GM18498 (cell line): Measurements from ENCODE around the gene PDGFA.

Experiments
- ATAC-seq: cut with Tn5 transposase; IDR thresholded peaks from one replicate; pipeline ENCODE4 v1.9.1; 2021; ENCODE audit warnings: mild to moderate bottlenecking, moderate library complexity; ENCODE audit not compliant: unreplicated experiment

The PDGFA gene

GRCh38 chr7:537911-538634 is 18.4 kb upstream of the PDGFA start:
- ATAC-seq = no peak

DNA sequence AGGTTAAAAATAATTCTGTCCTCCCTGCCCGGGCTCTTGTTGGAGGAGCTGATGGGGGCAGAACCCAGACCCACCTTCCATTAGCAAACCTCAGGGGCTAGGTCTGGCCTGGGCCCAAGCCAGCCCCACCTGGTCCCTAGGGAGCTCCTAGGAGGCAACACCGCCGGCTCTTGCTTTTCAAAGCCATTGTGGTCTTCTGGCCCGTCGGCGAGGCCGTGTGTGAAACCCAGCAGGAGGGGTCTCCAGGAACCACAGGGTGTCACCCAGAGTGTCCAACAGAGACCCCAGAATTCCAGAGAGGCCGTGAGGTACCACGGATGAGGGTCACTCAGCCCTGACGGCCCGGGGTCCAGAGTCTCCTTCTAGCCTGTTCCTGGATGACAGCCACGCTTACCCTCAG is 16.6 kb upstream of the PDGFA start:
- ATAC-seq = no peak

- ATAC-seq = no peak
These were observed 15.3 kb upstream of the PDGFA start for GRCh38 chr7:534959-535358.

GRCh38 chr7:534075-534474 is 14.4 kb upstream of the PDGFA start:
- ATAC-seq = no peak

GRCh38 chr7:533266-533665 is 13.6 kb upstream of the PDGFA start:
- ATAC-seq = no peak

DNA sequence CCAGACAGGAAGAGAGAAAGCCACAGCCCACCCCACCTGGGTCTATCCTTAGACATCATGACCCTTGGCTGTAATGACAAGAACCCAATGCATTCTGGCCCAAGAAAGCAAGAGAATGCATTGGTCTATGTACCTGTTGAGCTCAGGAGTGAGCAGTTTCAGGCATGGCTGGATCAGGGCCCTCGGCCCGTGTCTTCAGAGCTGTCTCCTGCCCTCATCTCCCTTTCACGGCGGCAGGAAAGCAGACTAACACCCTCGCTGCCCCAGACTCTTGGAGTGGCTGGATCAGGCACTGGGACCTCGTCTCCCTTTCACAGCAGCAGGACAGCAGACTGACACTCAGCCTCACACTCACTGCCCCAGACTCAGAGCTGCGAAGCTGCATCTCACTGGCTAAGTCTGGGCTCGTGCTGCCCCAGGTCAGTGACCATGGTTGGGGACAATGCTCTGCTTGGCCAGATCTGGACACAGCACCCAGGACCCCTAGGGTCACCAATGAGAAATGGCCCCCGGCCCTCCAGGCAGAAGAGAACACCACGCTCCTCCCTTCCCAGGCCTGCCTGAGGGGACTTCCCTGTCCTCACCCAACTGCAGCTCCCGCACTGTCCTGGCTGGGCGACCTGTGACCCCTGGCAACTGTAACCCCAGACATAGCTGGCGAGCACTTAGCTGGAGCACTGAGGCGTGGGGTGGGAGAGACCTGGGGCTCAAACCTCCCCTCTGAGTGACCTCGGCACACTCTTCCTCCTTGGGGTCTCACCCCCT is 12.9 kb upstream of the PDGFA start:
- no peak for ATAC-seq

- no peak for ATAC-seq
These were observed 12.1 kb upstream of the PDGFA start for GRCh38 chr7:531777-532176.

DNA sequence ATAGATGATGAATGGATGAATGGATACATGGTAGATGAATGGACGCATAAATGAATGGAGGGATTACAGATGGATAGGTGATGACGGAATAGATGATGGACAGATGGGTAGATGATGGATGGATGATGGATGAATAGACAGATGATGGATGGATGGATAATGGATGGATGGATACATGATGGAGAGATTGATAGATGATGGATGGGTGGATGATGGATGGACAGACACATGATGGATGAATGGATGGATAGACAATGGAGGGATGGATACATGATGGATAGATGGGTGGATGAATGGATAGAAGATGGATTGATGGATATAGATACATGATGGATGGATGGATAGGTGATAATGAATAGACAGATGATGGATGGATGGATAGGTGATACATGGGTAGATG is 8.8 kb upstream of the PDGFA start:
- no peak for ATAC-seq

DNA sequence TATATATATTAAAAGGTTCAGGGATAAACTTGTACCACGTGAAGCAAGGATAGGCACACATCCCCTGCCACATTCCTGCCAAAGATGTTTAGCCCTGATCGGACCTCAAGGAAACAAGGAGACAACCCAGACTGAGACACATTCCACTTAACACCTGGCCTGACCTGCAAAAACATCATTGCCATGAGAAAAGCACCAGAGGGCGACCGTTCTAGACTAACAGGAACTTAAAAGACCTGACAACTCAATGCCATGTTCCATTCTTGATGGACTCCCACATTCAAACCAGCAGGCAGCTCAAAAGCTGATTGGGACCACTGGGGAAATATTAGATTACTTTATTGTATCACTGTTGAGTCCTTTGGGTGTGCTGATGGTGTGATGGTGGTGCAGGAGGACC is 8.1 kb upstream of the PDGFA start:
- ATAC-seq = no peak

GRCh38 chr7:526460-527034 is 6.9 kb upstream of the PDGFA start:
- no peak for ATAC-seq

- no peak for ATAC-seq
These were observed 6.1 kb upstream of the PDGFA start for GRCh38 chr7:525740-526139.

- no peak for ATAC-seq
These were observed 5.2 kb upstream of the PDGFA start for GRCh38 chr7:524800-525199.

GRCh38 chr7:523347-524336 is 4.0 kb upstream of the PDGFA start:
- ATAC-seq = no peak

GRCh38 chr7:522951-523314 is 3.3 kb upstream of the PDGFA start:
- no peak for ATAC-seq

- ATAC-seq = no peak
These were observed 2.7 kb upstream of the PDGFA start for GRCh38 chr7:522071-522950.

DNA sequence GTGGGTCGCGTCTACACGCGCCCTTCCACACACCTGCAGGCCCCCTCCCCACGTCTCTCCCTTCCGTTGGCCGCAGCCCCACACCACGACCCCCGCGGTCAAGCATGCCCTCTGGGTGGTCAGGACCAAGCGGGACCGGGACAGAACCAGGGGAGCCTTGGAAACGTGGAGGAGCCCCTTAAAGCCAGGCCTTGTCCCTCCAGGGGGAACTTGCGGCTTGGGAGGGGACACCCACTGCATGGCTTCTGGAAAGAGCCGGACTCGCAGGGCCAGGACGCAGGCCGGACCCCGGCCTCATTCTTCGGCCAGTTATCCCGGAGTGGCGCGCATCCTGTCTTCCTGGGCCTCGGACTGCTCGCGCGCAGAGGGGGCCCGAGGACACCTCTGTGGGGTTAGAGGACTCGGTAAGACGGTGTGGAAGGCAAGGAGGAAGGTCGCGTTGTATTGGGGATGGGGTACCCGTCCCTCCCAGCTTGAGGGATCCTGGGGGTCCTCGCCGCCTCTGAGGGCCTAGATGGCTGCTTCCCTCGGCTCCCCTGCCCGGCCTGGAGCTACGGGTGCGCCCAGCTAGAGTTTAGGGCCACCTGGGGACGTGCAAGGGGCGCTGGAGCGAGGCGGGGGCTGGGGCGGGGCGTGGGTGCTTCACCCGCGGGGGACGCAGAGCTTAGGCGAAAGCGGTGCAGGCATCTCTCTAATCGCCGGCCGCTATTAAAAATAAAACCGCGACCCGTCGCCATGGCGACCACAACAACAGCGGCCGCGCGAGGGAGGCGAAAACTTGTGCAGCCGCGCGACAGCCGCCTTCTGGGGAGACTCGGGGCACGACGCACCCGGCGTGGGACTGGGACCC is 1.8 kb upstream of the PDGFA start:
- no peak for ATAC-seq

DNA sequence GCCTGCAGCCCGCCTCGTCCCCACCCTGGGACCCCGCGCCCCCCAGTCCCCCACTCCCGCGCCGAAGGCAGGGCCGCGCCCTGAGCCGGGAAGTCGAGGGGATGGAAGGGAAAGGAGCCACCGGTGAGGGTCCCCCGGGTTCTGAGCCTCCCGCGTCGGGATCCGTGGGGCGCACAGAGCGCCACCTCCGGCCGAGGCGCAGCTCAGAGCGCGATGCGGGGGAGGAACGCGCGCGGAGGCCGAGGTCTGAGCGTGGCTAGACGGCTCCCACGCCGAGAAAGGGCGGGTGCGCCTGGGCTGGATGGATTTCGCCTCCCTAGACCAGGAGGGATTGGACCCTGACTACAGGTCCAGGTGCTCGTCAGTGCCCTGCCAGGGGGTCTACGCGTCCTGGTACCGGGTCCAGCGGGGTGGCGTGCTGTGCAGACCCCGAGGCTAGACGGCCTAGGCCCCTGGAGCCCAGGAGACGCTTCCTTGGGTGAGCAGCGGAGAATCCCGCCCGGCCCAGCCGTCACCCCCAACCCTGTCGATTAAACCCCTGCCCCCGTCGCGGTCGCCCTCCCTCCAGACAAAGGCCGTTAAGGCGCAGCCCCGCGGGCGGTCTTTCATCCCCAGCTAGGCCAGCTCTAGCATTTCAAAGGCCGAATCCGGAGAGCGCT is 986 bp upstream of the PDGFA start:
- ATAC-seq = no peak

DNA sequence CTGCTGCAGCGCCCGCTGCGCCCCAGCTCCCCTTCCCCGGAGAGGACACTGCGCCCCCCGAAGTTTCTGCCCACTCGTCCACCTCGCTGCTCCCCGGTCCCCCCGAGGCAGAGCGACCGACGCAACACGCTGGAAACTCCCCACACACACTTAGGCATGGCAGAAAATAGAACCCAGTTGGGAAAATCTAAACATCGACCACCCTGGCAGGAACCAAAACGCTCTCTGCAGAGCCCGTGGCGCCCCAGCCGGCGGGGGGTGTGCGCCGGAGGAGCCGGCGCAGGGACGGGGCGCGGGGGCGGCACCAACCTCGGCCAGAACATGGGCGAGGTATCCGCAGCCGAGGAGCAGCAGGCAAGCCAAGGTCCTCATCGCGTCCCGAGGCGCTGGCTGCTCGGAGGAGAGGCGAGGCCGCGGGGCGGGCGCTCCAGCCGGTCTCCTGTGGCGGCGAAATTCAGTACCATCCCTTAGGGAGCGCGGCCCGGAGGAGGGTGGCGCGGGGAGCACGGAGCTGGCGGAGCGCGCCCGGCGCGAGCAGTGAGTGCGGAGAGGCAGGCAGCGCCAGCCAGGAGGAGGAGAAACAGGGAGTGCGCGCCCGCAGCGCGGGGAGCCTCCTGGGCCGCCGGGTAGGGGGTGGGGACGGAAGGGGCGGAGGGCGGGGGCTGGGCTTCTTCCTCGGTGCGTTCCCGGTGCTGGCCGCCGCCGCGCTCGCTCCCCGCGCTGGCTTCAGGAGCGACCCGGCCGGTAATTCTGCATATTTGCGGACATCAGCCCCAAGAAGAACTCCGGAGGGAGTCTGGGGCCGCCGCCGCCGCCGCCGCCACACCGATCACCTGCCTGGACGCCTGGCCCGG is 789 bp downstream of the PDGFA start:
- no peak for ATAC-seq
